ENCODE results near the gene MAK. TPM values are rescaled to one million over a fixed set of nuclear protein-coding genes. Genes with fewer than 3 reads are reported as not detected.
"Not testable (repeated sequence)": the region's sequence is repeated elsewhere in the genome, so short reads cannot be mapped to it uniquely, and the experiment has no call there.

MAK gene
- total RNA-seq, 4 donors from 2014 or later = not detected

DNA sequence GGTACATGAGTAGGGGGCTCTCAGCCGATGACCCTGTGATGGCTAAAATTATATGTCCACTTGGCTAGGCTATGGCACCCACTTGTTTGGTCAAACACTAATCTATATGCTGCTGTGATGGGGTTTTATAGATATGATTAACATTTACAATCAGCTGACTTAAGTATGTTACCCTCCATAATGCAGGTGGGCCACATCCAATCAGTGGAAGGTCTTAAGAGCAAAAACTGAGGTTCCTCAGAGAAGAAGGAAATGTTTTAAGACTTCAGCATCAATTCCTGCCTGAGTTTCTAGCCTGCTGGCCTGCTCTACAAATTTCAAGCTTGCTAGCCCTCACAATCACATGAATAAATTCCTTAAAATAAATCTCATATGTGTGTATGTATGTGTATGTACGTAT is 18.9 kb upstream of the MAK start:
- TF ChIP-seq POLR2A (IDR thresholded peaks at IDR 0.05) (no peak), CTCF (IDR thresholded peaks at IDR 0.05) (no peak)

DNA sequence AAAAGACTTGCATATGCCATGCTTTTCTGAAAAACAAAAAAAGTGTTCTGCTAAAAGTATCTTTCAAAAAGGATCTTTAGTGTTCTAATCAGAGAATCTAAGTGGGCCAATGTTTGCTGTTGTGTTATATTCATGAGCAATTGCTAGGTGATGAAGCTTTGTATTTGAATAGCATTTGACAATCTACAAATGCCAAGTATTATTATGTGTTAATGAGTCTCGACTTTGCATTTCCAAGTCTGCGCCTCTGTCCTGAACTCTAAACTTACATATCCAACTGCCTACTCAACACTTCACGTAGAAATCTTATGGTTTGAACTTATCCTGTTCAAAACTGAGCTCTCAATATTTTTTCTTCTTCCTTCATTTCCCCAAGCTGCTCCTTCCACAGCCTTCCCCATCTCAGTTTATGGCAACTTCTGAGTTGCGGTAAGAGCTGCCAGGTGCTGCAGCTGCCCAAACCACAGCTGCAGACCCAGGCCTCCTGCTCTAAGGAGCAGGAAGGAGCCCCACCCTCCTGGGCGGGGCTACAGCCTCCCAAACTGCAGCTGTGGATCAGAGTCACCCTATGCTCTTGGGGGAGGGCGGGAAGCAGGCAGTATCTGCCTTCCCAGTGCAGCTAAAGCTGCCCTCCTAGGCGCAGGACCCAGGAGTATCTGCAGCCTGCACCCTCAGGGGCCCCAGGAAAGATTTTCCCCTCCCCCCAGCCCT is 16.7 kb upstream of the MAK start:
- DNase-seq (ENCODE audit: low spot score in 2 of 2) = no peak
- TF ChIP-seq CTCF (IDR thresholded peaks at IDR 0.05) = no peak
- no peak for TF ChIP-seq POLR2A (IDR thresholded peaks at IDR 0.05)
- WGBS, 2 donors = 83 to 84% methylated on average over 7 of the region's 7 CpGs
- intact Hi-C loops (cut with DNase I; ENCODE audit: low total_unique reads) = no loop called here
- no peak overlapping the region for H3K4me3 ChIP-seq (ENCODE audit: low read depth, poor library complexity, severe bottlenecking)

More for the DNA sequence above, 18.9 kb upstream of the MAK start:
- intact Hi-C loops (cut with DNase I; ENCODE audit: low total_unique reads) = no loop called here
- no peak for DNase-seq (ENCODE audit: low spot score in 2 of 2)
- 90 to 93% methylated on average over 2 of the region's 2 CpGs for WGBS, 2 donors
- H3K4me3 ChIP-seq (ENCODE audit: low read depth, poor library complexity, severe bottlenecking) = no peak overlapping the region

GRCh38 chr6:10853849-10854300 is 15.5 kb upstream of the MAK start:
- WGBS, 2 donors = 75 to 77% methylated on average over 6 of the region's 6 CpGs
- intact Hi-C loops (cut with DNase I; ENCODE audit: low total_unique reads); DNase-seq (ENCODE audit: low spot score in 2 of 2): not testable (repeated sequence)

DNA sequence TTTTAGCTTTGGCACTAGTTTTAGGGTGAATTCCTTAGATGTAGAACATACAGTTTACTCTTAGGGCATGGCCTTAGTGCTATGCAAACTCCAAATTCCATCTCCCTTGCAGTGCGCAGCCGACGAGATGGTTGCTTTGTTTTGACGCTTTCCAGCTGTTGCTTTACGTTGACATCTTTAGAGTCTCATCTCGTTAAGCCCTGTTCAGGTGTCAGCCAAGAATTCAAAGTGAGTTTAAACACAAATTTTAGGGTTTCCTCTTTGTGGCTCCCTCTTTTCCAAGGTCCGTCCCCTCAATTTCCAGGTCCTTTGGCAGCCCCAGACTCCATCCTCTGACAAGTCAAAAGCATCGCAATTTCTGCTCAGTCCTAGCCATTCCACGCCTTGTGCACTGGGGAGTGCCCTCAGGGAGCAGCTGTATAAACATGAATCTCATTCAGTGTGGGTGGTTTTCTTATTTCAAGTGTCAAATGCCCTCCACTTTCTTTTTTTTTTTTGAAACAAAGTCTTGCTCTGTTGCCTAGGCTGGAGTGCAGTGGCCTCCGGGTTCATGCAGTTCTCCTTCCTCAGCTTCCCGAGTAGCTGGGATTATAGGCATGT is 14.1 kb upstream of the MAK start:
- no peak for TF ChIP-seq CTCF (IDR thresholded peaks at IDR 0.05)
- no peak for TF ChIP-seq POLR2A (IDR thresholded peaks at IDR 0.05)
- 71 to 77% methylated on average over 11 of the region's 11 CpGs for WGBS, 2 donors
- intact Hi-C loops (cut with DNase I; ENCODE audit: low total_unique reads) = no loop called here
- no peak overlapping the region for H3K4me3 ChIP-seq (ENCODE audit: low read depth, poor library complexity, severe bottlenecking)
- no peak for DNase-seq (ENCODE audit: low spot score in 2 of 2)

More at GRCh38 chr6:10853849-10854300, 15.5 kb upstream of the MAK start:
- H3K4me3 ChIP-seq (ENCODE audit: low read depth, poor library complexity, severe bottlenecking) = not testable (repeated sequence)

DNA sequence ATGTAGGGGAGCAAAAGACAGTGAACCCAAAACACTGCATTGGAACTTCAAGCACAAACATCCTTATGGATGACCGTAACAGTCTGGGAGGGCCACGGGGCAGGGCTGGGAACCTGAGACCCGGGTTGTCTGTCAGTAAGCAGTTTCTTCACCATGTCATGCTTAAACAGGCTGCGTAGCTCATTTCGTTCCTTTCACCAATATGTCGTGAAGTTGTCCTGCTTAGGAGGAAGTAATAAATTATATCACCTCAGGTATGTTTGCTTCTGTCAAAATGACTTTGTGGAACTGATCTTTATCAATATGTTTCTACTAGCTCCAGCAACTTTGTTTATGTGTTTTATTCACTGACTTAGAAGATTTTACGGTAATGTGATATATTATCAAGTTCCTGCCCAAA is 12.4 kb upstream of the MAK start:
- intact Hi-C loops (cut with DNase I; ENCODE audit: low total_unique reads) = no loop called here
- no peak for DNase-seq (ENCODE audit: low spot score in 2 of 2)
- 40 to 51% methylated on average over 7 of the region's 7 CpGs for WGBS, 2 donors
- TF ChIP-seq CTCF (IDR thresholded peaks at IDR 0.05) (no peak), POLR2A (IDR thresholded peaks at IDR 0.05) (no peak)
- H3K4me3 ChIP-seq (ENCODE audit: low read depth, poor library complexity, severe bottlenecking) = no peak overlapping the region

GRCh38 chr6:10849901-10850300 is 11.6 kb upstream of the MAK start:
- no peak for DNase-seq (ENCODE audit: low spot score in 2 of 2)
- 90 to 91% methylated on average over 4 of the region's 4 CpGs for WGBS, 2 donors
- H3K4me3 ChIP-seq (ENCODE audit: low read depth, poor library complexity, severe bottlenecking) = no peak overlapping the region
- no peak for TF ChIP-seq CTCF (IDR thresholded peaks at IDR 0.05)
- TF ChIP-seq POLR2A (IDR thresholded peaks at IDR 0.05) = no peak
- intact Hi-C loops (cut with DNase I; ENCODE audit: low total_unique reads) = no loop called here

Data from lower leg skin (tissue), 4 donors.